A549 (cell line): ENCODE measurements around the gene PDLIM5. TPM values are rescaled to one million over a fixed set of nuclear protein-coding genes. Genes with fewer than 3 reads are reported as not detected.

Experiments used
- ATAC-seq, 2 experiments: fragments of 200-7000 bp in 1 of 2; fragments of >200 bp in 1 of 2; cut with Nextera tagmentation in 1 of 2; cut with Tn5 transposase in 1 of 2; 3 replicates each; pipeline versions ENCODE4 v1.8.0 to v1.9.1; 2018 to 2020; ENCODE audit warnings: mild to moderate bottlenecking in 1 of 2, moderate library complexity in 1 of 2
- CTCF ChIA-PET: fragments of 300-600 bp; sonication (Branson Sonifier 250); formaldehyde crosslinking; extraction: SDS; loops from one replicate; lab custom pipeline; 2021; ENCODE audit warnings: antibody characterized with exemption, inconsistent platforms; lab: Yijun Ruan, JAX
- POLR2A ChIA-PET: fragments of 350-600 bp; formaldehyde crosslinking; extraction: SDS; loops from one replicate; lab custom pipeline; 2021; ENCODE audit warnings: antibody characterized with exemption, inconsistent platforms; lab: Yijun Ruan, JAX
- DNase-seq, 2 experiments: peaks; one replicate each; pipeline versions ENCODE4 v3.0.0 to v3.0.0-alpha.2; 2011 to 2016; ENCODE audit warnings: low read depth in 1 of 2, low spot score in 1 of 2
- FAIRE-seq: peaks from 2 replicates; lab custom pipeline; 2011; peaks lifted over from hg19 to GRCh38; lab: Jason Lieb, UNC
- H3K27ac ChIP-seq, 2 experiments: fragments of >200 bp; sonication (Bioruptor Twin); formaldehyde crosslinking; 3 replicates each; pipeline ENCODE4 v1.5.1; 2016 to 2017
- H3K4me1 ChIP-seq: fragments of >200 bp; sonication (Bioruptor Twin); formaldehyde crosslinking; 3 replicates; pipeline ENCODE4 v1.6.1; 2016
- H3K4me2 ChIP-seq: fragments of >200 bp; sonication (Bioruptor Twin); formaldehyde crosslinking; 3 replicates; pipeline ENCODE4 v1.6.1; 2016
- H3K4me3 ChIP-seq: fragments of >200 bp; sonication (Bioruptor Twin); formaldehyde crosslinking; 3 replicates; pipeline ENCODE4 v1.5.1; 2016
- H3K9me3 ChIP-seq: fragments of >200 bp; sonication (Bioruptor Twin); formaldehyde crosslinking; 3 replicates; pipeline ENCODE4 v1.6.1; 2016
- CHD2 ChIP-seq: fragments of 150-350 bp; IDR thresholded peaks from 2 replicates; pipeline ENCODE4 v1.6.1; 2014; ENCODE audit warnings: low read length; ENCODE audit not compliant: partially characterized antibody
- EHMT2 ChIP-seq: fragments of 200-600 bp; sonication (generic); IDR thresholded peaks from 2 replicates; pipeline ENCODE4 v1.6.1; 2016; ENCODE audit warnings: antibody characterized with exemption, low read depth, mild to moderate bottlenecking, moderate library complexity
- EP300 ChIP-seq, 2 experiments: fragments of >200 bp; sonication (Bioruptor Twin); formaldehyde crosslinking; IDR thresholded peaks; 2 replicates in 1 of 2; 3 replicates in 1 of 2; pipeline ENCODE4 v1.6.1; 2016 to 2017
- ESRRA ChIP-seq: fragments of 150-350 bp; IDR thresholded peaks from 2 replicates; pipeline ENCODE4 v1.6.1; 2014; ENCODE audit warnings: mild to moderate bottlenecking, low read length, borderline replicate concordance
- FOSB ChIP-seq: fragments of 250-450 bp; sonication (Bioruptor Pico); IDR thresholded peaks from 2 replicates; pipeline ENCODE4 v1.5.0; 2020; ENCODE audit warnings: mild to moderate bottlenecking, moderate library complexity
- FOXS1 ChIP-seq: fragments of 250-450 bp; sonication (Bioruptor Pico); IDR thresholded peaks from 2 replicates; pipeline ENCODE4 v1.5.0; 2020; ENCODE audit warnings: mild to moderate bottlenecking, moderate library complexity
- HDAC2 ChIP-seq: fragments of 200-600 bp; sonication (generic); IDR thresholded peaks from 2 replicates; pipeline ENCODE4 v1.6.1; 2016
- HEYL ChIP-seq: fragments of 250-450 bp; sonication (Bioruptor Pico); IDR thresholded peaks from 2 replicates; pipeline ENCODE4 v1.8.0; 2021; ENCODE audit warnings: mild to moderate bottlenecking, moderate library complexity
- HOXB13 ChIP-seq: fragments of 250-450 bp; sonication (Bioruptor Pico); IDR thresholded peaks from 2 replicates; pipeline ENCODE4 v1.5.0; 2020; ENCODE audit warnings: low read depth, mild to moderate bottlenecking, moderate library complexity
- JUN ChIP-seq, 2 experiments: fragments of >200 bp; sonication (Bioruptor Twin); formaldehyde crosslinking; IDR thresholded peaks; 2 replicates in 1 of 2; 3 replicates in 1 of 2; pipeline ENCODE4 v1.6.1; 2016 to 2017
- JUNB ChIP-seq: fragments of >200 bp; sonication (Bioruptor Twin); formaldehyde crosslinking; IDR thresholded peaks from 2 replicates; pipeline ENCODE4 v1.6.1; 2016
- MAFK ChIP-seq: fragments of 450-650 bp; IDR thresholded peaks from 2 replicates; pipeline ENCODE4 v1.6.1; 2014; ENCODE audit not compliant: partially characterized antibody
- MYC ChIP-seq: IDR thresholded peaks from 2 replicates; pipeline ENCODE4 v1.6.1; 2012; ENCODE audit warnings: mild to moderate bottlenecking, inconsistent platforms, low read length, improper control_type of control experiment, borderline replicate concordance
- PHF8 ChIP-seq: fragments of 200-600 bp; sonication (generic); IDR thresholded peaks from 2 replicates; pipeline ENCODE4 v1.6.1; 2016; ENCODE audit warnings: low read depth, mild to moderate bottlenecking, antibody characterized with exemption, moderate library complexity, borderline replicate concordance
- POLR2A ChIP-seq: IDR thresholded peaks from 2 replicates; pipeline ENCODE4 v1.6.1; 2012; ENCODE audit warnings: mild to moderate bottlenecking, low read length
- RARB ChIP-seq: fragments of 250-450 bp; sonication (Bioruptor Pico); IDR thresholded peaks from 2 replicates; pipeline ENCODE4 v1.8.0; 2021; ENCODE audit warnings: mild to moderate bottlenecking, moderate library complexity
- RFX5 ChIP-seq: fragments of 450-650 bp; IDR thresholded peaks from 2 replicates; pipeline ENCODE4 v1.7.1; 2014; ENCODE audit warnings: antibody characterized with exemption, mild to moderate bottlenecking, moderate library complexity
- RNF2 ChIP-seq: fragments of 200-600 bp; sonication (generic); IDR thresholded peaks from 2 replicates; pipeline ENCODE4 v1.6.1; 2016; ENCODE audit warnings: low read depth, mild to moderate bottlenecking, antibody characterized with exemption, moderate library complexity, borderline replicate concordance
- ZSCAN20 ChIP-seq: fragments of 250-450 bp; sonication (Bioruptor Pico); IDR thresholded peaks from 2 replicates; pipeline ENCODE4 v1.8.0; 2022; ENCODE audit warnings: mild to moderate bottlenecking, moderate library complexity
- WGBS: methylation state at CpG from one replicate; pipeline ENCODE4 v1.1.6; 2017; ENCODE audit errors: missing lambda C conversion rate; 5-methylcytosine and 5-hydroxymethylcytosine counted together
- polyA plus RNA-seq, 4 experiments: library from polyadenylated mRNA; depleted of rRNA in 3 of 4; stranded (reverse); fragments of >200 nt; fragmentation: RNase III in 1 of 4; extraction: RNeasy Plus Mini Kit Qiagen cat#74134 plus additional on column Dnase treatment in 1 of 4; gene quantifications; 2 replicates in 3 of 4; 3 replicates in 1 of 4; pipeline ENCODE4 v1.2.3, GENCODE V29; 2011 to 2017
- TF ChIP-seq, protein P1 (sequence below): fragments of >200 bp; sonication (Bioruptor Twin); formaldehyde crosslinking; IDR thresholded peaks from 3 replicates; pipeline ENCODE4 v1.5.1; 2016
- TF ChIP-seq, protein P2 (sequence below): fragments of 200-600 bp; sonication (generic); IDR thresholded peaks from 2 replicates; pipeline ENCODE4 v1.6.1; 2016; ENCODE audit warnings: antibody characterized with exemption, mild to moderate bottlenecking, moderate library complexity
- TF ChIP-seq, protein P3 (sequence below): fragments of 150-350 bp; IDR thresholded peaks from 2 replicates; pipeline ENCODE4 v1.6.1; 2014; ENCODE audit warnings: low read depth, mild to moderate bottlenecking, low read length
- TF ChIP-seq, protein P4 (sequence below): fragments of >200 bp; sonication (Bioruptor Twin); formaldehyde crosslinking; IDR thresholded peaks from 3 replicates; pipeline ENCODE4 v1.6.1; 2016
- TF ChIP-seq, protein P5 (sequence below): IDR thresholded peaks from 2 replicates; pipeline ENCODE4 v1.6.1; 2012

The PDLIM5 gene
- polyA plus RNA-seq, 2 of the 4 experiments (the other 2 are of a cell fraction), result 54.2 to 242 TPM

DNA sequence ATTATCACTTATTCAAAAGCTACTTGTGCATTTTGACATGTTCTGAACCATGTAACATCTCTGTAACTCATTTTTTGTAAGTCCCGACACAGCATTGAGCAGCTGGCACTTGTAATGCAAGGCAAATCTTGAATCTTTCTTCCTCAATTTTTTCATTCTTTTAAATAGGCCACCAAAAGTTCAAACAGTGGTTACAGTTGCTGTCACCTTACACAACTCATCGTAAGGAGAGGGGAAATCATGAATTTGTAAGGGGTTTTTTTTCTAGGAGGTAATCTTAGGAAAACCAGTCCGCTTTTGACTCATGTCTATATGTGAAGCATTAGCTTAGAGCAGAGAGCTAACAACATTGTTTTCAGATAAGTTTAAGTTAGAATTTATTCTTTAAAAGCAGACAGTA lies 124.5 kb downstream of the PDLIM5 start:
- Histone ChIP-seq H3K4me3 (no peak overlapping the region), H3K4me2 (no peak overlapping the region), H3K4me1 (peaks cover 39% of the 10 kb centered on the region), H3K27ac (no peak overlapping the region), H3K9me3 (no peaks in the 10 kb centered on the region)
- POLR2A ChIA-PET, result no interaction called here
- DNase-seq, result no peak
- no peak for FAIRE-seq
- CTCF ChIA-PET, result interaction anchor here (1.3 kb wide), 1 partner anchor 169 kb away, joined by 6 read pairs; no protein-coding TSS in a partner anchor
- no peak for ATAC-seq
- 69% methylated on average over 3 of the region's 3 CpGs for WGBS
- no peak for TF ChIP-seq JUNB
- no peak for TF ChIP-seq FOSB (CRISPR knock-in tag)
- no peak for TF ChIP-seq MAFK
- TF ChIP-seq RFX5, result no peak
- no peak for TF ChIP-seq HDAC2
- TF ChIP-seq, protein P1, sequence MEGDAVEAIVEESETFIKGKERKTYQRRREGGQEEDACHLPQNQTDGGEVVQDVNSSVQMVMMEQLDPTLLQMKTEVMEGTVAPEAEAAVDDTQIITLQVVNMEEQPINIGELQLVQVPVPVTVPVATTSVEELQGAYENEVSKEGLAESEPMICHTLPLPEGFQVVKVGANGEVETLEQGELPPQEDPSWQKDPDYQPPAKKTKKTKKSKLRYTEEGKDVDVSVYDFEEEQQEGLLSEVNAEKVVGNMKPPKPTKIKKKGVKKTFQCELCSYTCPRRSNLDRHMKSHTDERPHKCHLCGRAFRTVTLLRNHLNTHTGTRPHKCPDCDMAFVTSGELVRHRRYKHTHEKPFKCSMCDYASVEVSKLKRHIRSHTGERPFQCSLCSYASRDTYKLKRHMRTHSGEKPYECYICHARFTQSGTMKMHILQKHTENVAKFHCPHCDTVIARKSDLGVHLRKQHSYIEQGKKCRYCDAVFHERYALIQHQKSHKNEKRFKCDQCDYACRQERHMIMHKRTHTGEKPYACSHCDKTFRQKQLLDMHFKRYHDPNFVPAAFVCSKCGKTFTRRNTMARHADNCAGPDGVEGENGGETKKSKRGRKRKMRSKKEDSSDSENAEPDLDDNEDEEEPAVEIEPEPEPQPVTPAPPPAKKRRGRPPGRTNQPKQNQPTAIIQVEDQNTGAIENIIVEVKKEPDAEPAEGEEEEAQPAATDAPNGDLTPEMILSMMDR, result no peak
- no peak for TF ChIP-seq ESRRA
- no peak for TF ChIP-seq HOXB13
- TF ChIP-seq RNF2, result no peak
- TF ChIP-seq RARB (CRISPR knock-in tag), result no peak
- TF ChIP-seq, protein P2, sequence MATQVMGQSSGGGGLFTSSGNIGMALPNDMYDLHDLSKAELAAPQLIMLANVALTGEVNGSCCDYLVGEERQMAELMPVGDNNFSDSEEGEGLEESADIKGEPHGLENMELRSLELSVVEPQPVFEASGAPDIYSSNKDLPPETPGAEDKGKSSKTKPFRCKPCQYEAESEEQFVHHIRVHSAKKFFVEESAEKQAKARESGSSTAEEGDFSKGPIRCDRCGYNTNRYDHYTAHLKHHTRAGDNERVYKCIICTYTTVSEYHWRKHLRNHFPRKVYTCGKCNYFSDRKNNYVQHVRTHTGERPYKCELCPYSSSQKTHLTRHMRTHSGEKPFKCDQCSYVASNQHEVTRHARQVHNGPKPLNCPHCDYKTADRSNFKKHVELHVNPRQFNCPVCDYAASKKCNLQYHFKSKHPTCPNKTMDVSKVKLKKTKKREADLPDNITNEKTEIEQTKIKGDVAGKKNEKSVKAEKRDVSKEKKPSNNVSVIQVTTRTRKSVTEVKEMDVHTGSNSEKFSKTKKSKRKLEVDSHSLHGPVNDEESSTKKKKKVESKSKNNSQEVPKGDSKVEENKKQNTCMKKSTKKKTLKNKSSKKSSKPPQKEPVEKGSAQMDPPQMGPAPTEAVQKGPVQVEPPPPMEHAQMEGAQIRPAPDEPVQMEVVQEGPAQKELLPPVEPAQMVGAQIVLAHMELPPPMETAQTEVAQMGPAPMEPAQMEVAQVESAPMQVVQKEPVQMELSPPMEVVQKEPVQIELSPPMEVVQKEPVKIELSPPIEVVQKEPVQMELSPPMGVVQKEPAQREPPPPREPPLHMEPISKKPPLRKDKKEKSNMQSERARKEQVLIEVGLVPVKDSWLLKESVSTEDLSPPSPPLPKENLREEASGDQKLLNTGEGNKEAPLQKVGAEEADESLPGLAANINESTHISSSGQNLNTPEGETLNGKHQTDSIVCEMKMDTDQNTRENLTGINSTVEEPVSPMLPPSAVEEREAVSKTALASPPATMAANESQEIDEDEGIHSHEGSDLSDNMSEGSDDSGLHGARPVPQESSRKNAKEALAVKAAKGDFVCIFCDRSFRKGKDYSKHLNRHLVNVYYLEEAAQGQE, result no peak
- TF ChIP-seq ZSCAN20 (CRISPR knock-in tag), result no peak
- no peak for TF ChIP-seq PHF8
- no peak for TF ChIP-seq JUN (IDR thresholded peaks at IDR 0.05)
- no peak for TF ChIP-seq HEYL (CRISPR knock-in tag)

DNA sequence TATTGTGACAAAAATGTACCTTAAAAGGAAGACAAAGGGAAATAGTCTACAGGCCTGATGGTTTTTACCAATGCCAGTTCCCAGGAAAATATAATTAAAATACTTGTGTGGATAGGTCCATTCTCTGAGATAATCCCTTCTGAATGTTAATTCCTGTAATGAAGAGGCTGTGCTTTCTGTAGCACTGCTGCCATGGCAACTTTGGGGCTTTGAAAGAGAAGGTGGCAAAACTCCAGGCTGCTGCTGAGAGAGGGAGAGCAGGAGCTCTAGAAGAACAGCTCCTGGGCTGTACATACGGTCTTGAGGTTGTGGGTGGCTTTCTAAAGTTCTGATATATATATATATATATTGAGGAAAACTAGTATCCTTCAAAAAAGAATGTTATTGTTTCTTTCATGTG lies 125.4 kb downstream of the PDLIM5 start:
- Histone ChIP-seq H3K4me2 (0 out of 3 replicates have a peak overlapping the region, but pooled peaks have one; percentile 18), H3K27ac (no peak overlapping the region), H3K9me3 (no peaks in the 10 kb centered on the region), H3K4me1 (peaks cover 43% of the 10 kb centered on the region), H3K4me3 (no peak overlapping the region)
- ATAC-seq, result no peak
- no peak for FAIRE-seq
- POLR2A ChIA-PET, result no interaction called here
- WGBS, result 50% methylated on average over 1 of the region's 1 CpG
- TF ChIP-seq ESRRA (no peak), EHMT2 (no peak), ZSCAN20 (CRISPR knock-in tag) (no peak), RFX5 (no peak), MYC (no peak), CHD2 (no peak), POLR2A (no peak), EP300 (IDR thresholded peaks at IDR 0.05) (no peak), FOXS1 (no peak), HEYL (CRISPR knock-in tag) (no peak)
- TF ChIP-seq, protein P3, sequence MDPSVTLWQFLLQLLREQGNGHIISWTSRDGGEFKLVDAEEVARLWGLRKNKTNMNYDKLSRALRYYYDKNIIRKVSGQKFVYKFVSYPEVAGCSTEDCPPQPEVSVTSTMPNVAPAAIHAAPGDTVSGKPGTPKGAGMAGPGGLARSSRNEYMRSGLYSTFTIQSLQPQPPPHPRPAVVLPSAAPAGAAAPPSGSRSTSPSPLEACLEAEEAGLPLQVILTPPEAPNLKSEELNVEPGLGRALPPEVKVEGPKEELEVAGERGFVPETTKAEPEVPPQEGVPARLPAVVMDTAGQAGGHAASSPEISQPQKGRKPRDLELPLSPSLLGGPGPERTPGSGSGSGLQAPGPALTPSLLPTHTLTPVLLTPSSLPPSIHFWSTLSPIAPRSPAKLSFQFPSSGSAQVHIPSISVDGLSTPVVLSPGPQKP, result no peak
- TF ChIP-seq, protein P4, sequence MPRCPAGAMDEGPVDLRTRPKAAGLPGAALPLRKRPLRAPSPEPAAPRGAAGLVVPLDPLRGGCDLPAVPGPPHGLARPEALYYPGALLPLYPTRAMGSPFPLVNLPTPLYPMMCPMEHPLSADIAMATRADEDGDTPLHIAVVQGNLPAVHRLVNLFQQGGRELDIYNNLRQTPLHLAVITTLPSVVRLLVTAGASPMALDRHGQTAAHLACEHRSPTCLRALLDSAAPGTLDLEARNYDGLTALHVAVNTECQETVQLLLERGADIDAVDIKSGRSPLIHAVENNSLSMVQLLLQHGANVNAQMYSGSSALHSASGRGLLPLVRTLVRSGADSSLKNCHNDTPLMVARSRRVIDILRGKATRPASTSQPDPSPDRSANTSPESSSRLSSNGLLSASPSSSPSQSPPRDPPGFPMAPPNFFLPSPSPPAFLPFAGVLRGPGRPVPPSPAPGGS, result no peak
- TF ChIP-seq, protein P2, result no peak
- TF ChIP-seq, protein P5, sequence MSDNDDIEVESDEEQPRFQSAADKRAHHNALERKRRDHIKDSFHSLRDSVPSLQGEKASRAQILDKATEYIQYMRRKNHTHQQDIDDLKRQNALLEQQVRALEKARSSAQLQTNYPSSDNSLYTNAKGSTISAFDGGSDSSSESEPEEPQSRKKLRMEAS, result no peak
- DNase-seq, result no peak
- CTCF ChIA-PET, result no interaction called here
